Liver (tissue), 9 donors: ENCODE results near the gene LDLRAD3. TPM values are rescaled to one million over a fixed set of nuclear protein-coding genes. Genes with fewer than 3 reads are reported as not detected.

Experiments
- DNase-seq: peaks from one replicate; pipeline ENCODE4 v3.0.0-alpha.2; 2017; ENCODE audit warnings: low spot score
- H3K27ac ChIP-seq, 2 donors: one replicate each; pipeline ENCODE4 v1.7.0; 2013; ENCODE audit warnings: inconsistent platforms in 2 of 2, low read length in 2 of 2, control low read depth in 1 of 2, low read depth in 1 of 2, mild to moderate bottlenecking in 1 of 2
- H3K27me3 ChIP-seq, 4 donors: one replicate each; pipeline versions ENCODE4 v1.6.1 to v1.7.0; 2013; ENCODE audit warnings: low read length in 3 of 4, inconsistent platforms in 1 of 4, mild to moderate bottlenecking in 1 of 4, moderate library complexity in 1 of 4; ENCODE audit not compliant: control insufficient read depth in 4 of 4, insufficient read depth in 4 of 4
- H3K36me3 ChIP-seq, 4 donors: one replicate each; pipeline versions ENCODE4 v1.6.1 to v1.7.0; 2013; ENCODE audit warnings: low read length in 3 of 4, mild to moderate bottlenecking in 3 of 4, low read depth in 1 of 4, moderate library complexity in 1 of 4; ENCODE audit not compliant: control insufficient read depth in 4 of 4, insufficient read depth in 3 of 4
- H3K4me1 ChIP-seq, 4 donors: one replicate each; pipeline versions ENCODE4 v1.6.1 to v1.7.0; 2013; ENCODE audit warnings: low read length in 3 of 4, mild to moderate bottlenecking in 3 of 4, moderate library complexity in 1 of 4; ENCODE audit not compliant: control insufficient read depth in 4 of 4, insufficient read depth in 4 of 4
- H3K4me3 ChIP-seq, 3 donors: one replicate each; pipeline versions ENCODE4 v1.6.1 to v1.7.0; 2013; ENCODE audit warnings: low read length in 3 of 3, control low read depth in 1 of 3, low read depth in 1 of 3, mild to moderate bottlenecking in 1 of 3
- H3K9ac ChIP-seq, 2 donors: one replicate each; pipeline ENCODE4 v1.7.0; 2013; ENCODE audit warnings: low read length in 2 of 2, mild to moderate bottlenecking in 2 of 2, moderate library complexity in 2 of 2, control low read depth in 1 of 2, low read depth in 1 of 2
- H3K9me3 ChIP-seq, 4 donors: one replicate each; pipeline versions ENCODE4 v1.6.1 to v1.7.0; 2013; ENCODE audit warnings: low read length in 3 of 4; ENCODE audit not compliant: control insufficient read depth in 4 of 4
- ATF3 ChIP-seq: IDR thresholded peaks from 2 replicates; pipeline ENCODE4 v1.6.1; 2016; ENCODE audit warnings: antibody characterized with exemption
- CTCF ChIP-seq: fragments of 150-350 bp; IDR thresholded peaks from 2 replicates; pipeline ENCODE4 v1.5.1; 2017; ENCODE audit warnings: improper control_type of control experiment, low read depth, low read length; ENCODE audit not compliant: missing input control
- EGR1 ChIP-seq, 2 donors: IDR thresholded peaks; 2 replicates each; pipeline ENCODE4 v1.6.1; 2016 to 2018; ENCODE audit warnings: antibody characterized with exemption in 2 of 2, low read depth in 2 of 2
- FOXA1 ChIP-seq: IDR thresholded peaks from 2 replicates; pipeline ENCODE4 v1.6.1; 2016; ENCODE audit warnings: antibody characterized with exemption
- FOXA2 ChIP-seq: IDR thresholded peaks from 2 replicates; pipeline ENCODE4 v1.6.1; 2016; ENCODE audit warnings: antibody characterized with exemption
- GABPA ChIP-seq, 2 donors: IDR thresholded peaks in 1 of 2; conservative IDR thresholded peaks in 1 of 2; 2 replicates each; pipeline ENCODE4 v1.6.1; 2016; ENCODE audit warnings: antibody characterized with exemption in 2 of 2, mild to moderate bottlenecking in 1 of 2, moderate library complexity in 1 of 2
- HNF4A ChIP-seq, 2 donors: conservative IDR thresholded peaks; 2 replicates each; pipeline ENCODE4 v1.6.1; 2016; ENCODE audit warnings: antibody characterized with exemption in 2 of 2, mild to moderate bottlenecking in 2 of 2
- HNF4G ChIP-seq: IDR thresholded peaks from 2 replicates; pipeline ENCODE4 v1.6.1; 2016; ENCODE audit warnings: antibody characterized with exemption
- JUND ChIP-seq, 2 donors: IDR thresholded peaks; 2 replicates each; pipeline ENCODE4 v1.6.1; 2016; ENCODE audit warnings: antibody characterized with exemption in 2 of 2
- MAX ChIP-seq: IDR thresholded peaks from 2 replicates; pipeline ENCODE4 v1.6.1; 2016; ENCODE audit warnings: antibody characterized with exemption
- NR2F2 ChIP-seq: IDR thresholded peaks from 2 replicates; pipeline ENCODE4 v1.6.1; 2016; ENCODE audit warnings: antibody characterized with exemption
- RAD21 ChIP-seq, 2 donors: IDR thresholded peaks; 2 replicates each; pipeline ENCODE4 v1.6.1; 2016; ENCODE audit warnings: antibody characterized with exemption in 2 of 2, mild to moderate bottlenecking in 2 of 2
- REST ChIP-seq: IDR thresholded peaks from 2 replicates; pipeline ENCODE4 v1.6.1; 2016; ENCODE audit warnings: antibody characterized with exemption, mild to moderate bottlenecking
- RXRA ChIP-seq, 2 donors: IDR thresholded peaks; 2 replicates each; pipeline ENCODE4 v1.6.1; 2017 to 2018; ENCODE audit warnings: antibody characterized with exemption in 2 of 2, mild to moderate bottlenecking in 1 of 2
- SP1 ChIP-seq: IDR thresholded peaks from 2 replicates; pipeline ENCODE4 v1.6.1; 2018; ENCODE audit warnings: antibody characterized with exemption, mild to moderate bottlenecking
- TAF1 ChIP-seq: conservative IDR thresholded peaks from 2 replicates; pipeline ENCODE4 v1.6.1; 2016; ENCODE audit warnings: antibody characterized with exemption, mild to moderate bottlenecking
- YY1 ChIP-seq: IDR thresholded peaks from 2 replicates; pipeline ENCODE4 v1.6.1; 2016; ENCODE audit warnings: antibody characterized with exemption, mild to moderate bottlenecking
- ZBTB33 ChIP-seq: IDR thresholded peaks from 2 replicates; pipeline ENCODE4 v1.6.1; 2016; ENCODE audit warnings: antibody characterized with exemption
- WGBS: extraction: QIAGEN DNeasy Blood & Tissue Kit; methylation state at CpG from one replicate; pipeline ENCODE4 v1.1.7; 2013; 5-methylcytosine and 5-hydroxymethylcytosine counted together
- polyA plus RNA-seq, 2 donors: library from polyadenylated mRNA; stranded (reverse) in 1 of 2; unstranded in 1 of 2; fragments of 200-250 nt in 1 of 2; fragments of >200 nt in 1 of 2; fragmentation: Nextera tagmentation in 1 of 2; extraction: Ambion mirVana in 1 of 2; gene quantifications; one replicate each; pipeline versions ENCODE4 v1.2.1 to v1.2.3, GENCODE V29; 2013 to 2015
- total RNA-seq, 2 donors: library from RNA; depleted of rRNA; stranded (reverse); fragments of >200 nt; gene quantifications; one replicate each; pipeline ENCODE4 v1.2.3, GENCODE V29; 2014
- donor health status: healthy.
- donor health status: healthy.
- donor health status: healthy.
- donor health status: healthy.
- donor health status: healthy.

LDLRAD3 gene
- total and polyA plus RNA-seq, 4 donors, result 0.75 to 1.3 (median 0.93) TPM

GRCh38 chr11:36211761-36212430 is 268.0 kb downstream of the LDLRAD3 start:
- Histone ChIP-seq H3K9ac (no peak overlapping the region), H3K9me3 (no peaks in the 10 kb centered on the region), H3K27me3 (no peaks in the 10 kb centered on the region), H3K4me1 (no peaks in the 10 kb centered on the region), H3K27ac (no peak overlapping the region), H3K4me3 (no peak overlapping the region), H3K36me3 (no peaks in the 10 kb centered on the region)
- TF ChIP-seq ZBTB33, result no peak
- TF ChIP-seq YY1, result no peak
- no peak for TF ChIP-seq HNF4G
- TF ChIP-seq JUND (IDR thresholded peaks at IDR 0.05), result no peak
- TF ChIP-seq ATF3, result no peak
- no peak for TF ChIP-seq RAD21 (IDR thresholded peaks at IDR 0.05)
- no peak for TF ChIP-seq SP1
- TF ChIP-seq GABPA (IDR thresholded peaks at IDR 0.05 in 1 of 2, conservative IDR thresholded peaks at IDR 0.05 in 1 of 2), result no peak
- TF ChIP-seq TAF1, result no peak
- no peak for TF ChIP-seq FOXA2
- no peak for TF ChIP-seq MAX
- no peak for TF ChIP-seq HNF4A (conservative IDR thresholded peaks at IDR 0.05)
- no peak for TF ChIP-seq RXRA (IDR thresholded peaks at IDR 0.05)
- TF ChIP-seq CTCF, result no peak
- no peak for TF ChIP-seq FOXA1
- no peak for TF ChIP-seq NR2F2
- no peak for TF ChIP-seq REST
- no peak for TF ChIP-seq EGR1 (IDR thresholded peaks at IDR 0.05; ENCODE audit: low read depth in 2 of 2)
- 89% methylated on average over 8 of the region's 8 CpGs for WGBS
- DNase-seq, result no peak
